ENCODE data around the gene SAT2.

The SAT2 gene

DNA sequence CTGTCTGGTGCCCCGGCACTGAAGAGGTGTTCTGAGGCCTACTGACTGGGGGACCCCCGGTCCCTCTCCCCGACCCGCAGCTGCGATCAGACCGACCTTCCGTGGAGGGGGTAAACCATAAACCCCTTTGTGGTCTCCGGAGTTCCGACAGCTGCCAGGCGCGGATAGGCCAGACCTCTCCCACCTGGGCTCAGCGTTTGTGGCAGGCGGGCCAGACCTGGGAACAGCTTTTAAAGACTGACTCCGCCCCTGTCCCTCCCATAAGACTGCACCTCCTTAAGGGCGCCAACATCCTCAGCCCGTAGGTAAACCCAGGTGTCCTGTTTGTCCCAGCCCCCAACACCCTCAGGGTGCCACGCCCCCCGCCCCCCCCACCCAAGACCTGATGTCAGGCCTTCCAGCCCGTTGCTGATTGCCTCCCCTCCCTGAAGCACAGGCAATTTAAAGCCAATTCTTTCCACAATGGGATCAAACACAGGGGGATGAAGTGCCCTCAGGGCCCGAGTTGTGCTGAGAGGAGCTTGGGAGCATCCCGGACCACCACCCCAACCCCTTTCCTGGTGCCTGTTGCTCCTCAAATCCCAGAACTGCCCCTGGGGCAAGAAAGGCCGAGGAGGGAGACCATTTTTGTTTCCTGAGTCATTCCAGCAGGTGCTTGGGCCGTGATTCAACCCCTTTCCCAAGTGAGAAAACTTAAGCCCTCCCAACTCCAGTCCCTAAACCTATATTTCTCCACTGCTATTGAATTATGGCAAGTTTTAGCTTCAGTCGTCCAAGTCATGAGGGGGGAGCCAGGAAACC lies 37.5 kb downstream of the SAT2 start, which contains the start of gene SOX15:
Gene SOX15, minus strand, starts transcription at position 204 of the 801 bp plus-strand sequence. CDS start 418 bp downstream, outside the sequence.
- DNase-seq = no peak

- DNase-seq = peak; percentile 44 to 51
Observed at GRCh38 chr17:7589204-7589868, 38.3 kb downstream of the SAT2 start.

DNA sequence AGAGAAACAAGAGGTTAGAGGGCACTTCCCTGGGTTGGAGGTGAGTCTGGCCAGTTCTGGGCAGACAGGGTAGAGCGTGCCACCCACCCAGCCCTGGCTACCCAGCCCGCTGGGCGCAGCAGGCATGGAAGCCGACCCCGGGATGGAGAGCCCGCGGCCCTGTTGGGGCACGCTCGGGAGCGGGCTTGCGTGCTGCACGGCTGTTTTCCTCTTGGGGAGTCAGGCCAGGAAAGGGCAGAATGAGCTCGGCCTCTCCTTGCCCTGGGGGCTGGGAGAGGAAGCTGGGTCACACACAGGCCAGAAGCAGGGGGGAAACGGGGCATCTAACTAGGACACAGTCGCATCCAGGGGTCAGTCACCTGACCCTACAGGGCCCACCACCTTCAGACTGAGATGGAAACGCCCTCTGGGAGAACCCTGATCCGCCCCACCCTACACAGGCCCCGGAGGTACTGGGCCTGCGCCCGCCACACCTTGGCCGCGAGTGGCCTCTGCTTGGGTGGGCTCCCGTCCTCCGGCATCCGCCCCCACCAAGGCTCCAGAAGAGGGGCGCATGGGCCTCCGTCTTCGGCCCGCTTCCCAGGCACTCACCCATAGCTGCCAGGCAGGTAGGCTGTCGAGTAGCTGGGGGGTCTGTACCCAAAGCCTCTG lies 38.9 kb downstream of the SAT2 start:
- DNase-seq = no peak

DNA sequence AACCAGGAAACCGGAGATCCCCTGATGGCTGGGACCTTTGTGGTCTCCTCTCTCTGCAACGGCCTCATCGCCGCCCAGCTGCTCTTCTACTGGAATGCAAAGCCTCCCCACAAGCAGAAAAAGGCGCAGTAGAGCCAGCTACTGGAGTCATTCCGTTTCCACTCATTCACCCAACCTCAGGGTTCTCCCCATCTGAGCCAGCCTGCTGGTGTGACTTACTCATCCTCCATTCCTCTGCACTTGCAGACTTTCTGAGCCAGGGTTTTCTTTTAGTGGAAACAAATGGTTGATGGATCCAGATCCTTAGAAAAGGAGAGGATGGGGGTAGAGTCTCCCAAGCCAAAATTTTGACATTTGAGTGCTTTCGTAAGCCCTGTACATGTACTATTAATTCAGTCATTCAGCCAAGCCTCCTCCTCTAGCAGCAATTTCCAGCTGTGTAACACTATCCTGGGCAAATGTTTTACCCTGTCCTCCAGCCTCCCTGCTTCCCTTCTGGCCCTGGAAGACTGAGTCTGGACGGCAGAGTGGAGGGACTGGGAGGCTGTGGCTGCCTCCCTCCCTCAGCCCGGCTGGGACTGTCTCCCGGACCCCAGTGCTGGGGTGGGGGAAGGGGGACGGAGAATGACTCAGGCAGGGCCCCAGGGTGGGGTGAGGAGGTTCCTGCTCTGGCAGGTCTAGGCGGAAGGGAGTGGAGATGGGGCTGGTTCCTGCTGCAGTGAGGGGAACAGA lies 40.0 kb downstream of the SAT2 start:
- peak; percentile 49 to 59 for DNase-seq

DNA sequence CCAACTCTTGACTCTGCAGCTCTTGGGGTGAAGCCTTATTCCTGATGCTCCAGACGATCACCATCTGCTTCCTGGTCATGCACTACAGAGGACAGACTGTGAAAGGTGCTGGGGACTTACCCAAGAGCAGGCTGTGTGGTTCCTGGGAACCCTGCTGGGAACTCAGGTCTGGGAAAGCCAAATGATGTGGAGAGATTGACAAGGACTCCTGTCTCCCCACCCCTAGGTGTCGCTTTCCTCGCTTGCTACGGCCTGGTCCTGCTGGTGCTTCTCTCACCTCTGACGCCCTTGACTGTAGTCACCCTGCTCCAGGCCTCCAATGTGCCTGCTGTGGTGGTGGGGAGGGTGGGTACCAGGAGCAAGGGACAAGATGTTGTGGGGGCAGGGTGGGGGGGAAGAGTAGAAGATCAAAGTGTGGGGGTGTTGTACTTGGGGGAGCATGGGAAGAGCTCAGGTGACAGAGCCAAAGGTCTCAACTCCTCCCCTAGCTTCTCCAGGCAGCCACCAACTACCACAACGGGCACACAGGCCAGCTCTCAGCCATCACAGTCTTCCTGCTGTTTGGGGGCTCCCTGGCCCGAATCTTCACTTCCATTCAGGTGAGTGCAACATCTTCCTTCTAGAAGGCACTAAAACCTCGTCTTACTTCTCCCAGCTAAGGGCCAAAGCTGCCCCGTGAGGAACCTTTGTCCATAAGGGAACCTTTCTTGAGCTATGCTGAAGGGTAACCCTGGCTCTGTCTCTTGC lies 40.8 kb downstream of the SAT2 start:
- peak; percentile 57 for DNase-seq

GRCh38 chr17:7583253-7584109 lies 44.1 kb downstream of the SAT2 start, which contains the start of gene MPDU1:
Gene MPDU1, plus strand, starts transcription at chr17:7583852. Its CDS starts 11 bp downstream, at chr17:7583863.
- peak; percentile 80 to 88 for DNase-seq

DNA sequence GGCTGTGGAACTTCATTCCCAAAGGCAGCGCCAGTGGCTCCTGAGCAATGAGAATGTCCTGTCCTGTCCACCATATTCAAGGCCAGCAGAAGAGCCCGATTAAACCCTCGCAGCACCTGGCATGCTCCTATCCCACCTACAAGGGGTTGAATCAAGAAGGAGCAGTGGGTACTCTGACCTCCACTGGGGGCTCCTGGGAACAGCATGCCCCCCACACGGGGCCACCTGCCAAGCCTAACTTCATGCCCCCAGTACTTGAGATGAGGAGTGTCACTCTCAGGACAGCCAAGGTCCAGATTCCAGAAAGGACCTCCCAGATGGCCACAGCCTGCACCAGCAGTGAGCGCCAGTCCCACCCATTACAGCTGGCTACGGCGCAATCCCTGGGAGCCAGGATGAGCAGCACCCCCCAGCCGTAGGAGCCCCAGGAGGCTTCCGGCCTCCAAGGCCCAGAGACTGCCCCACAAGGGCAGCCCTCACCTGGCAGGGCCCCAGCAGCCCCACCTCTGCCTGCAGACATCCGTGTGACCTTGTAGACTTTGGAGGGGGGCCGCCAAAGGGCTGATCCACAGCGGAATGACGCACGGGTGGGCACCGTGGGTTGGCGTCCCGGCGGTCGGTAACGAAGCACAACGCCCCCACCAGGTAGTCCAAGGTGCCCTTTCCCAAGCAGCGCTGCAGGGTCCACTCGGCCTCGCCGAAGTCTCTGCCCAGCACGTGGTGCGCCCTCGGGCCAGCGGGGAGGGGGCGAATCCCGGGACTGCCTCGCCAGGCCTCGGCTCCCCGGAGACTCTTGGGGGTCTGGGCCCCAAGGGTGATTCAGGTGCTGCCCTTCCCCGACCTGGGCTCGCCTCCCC lies 45.0 kb downstream of the SAT2 start:
- no peak for DNase-seq

DNA sequence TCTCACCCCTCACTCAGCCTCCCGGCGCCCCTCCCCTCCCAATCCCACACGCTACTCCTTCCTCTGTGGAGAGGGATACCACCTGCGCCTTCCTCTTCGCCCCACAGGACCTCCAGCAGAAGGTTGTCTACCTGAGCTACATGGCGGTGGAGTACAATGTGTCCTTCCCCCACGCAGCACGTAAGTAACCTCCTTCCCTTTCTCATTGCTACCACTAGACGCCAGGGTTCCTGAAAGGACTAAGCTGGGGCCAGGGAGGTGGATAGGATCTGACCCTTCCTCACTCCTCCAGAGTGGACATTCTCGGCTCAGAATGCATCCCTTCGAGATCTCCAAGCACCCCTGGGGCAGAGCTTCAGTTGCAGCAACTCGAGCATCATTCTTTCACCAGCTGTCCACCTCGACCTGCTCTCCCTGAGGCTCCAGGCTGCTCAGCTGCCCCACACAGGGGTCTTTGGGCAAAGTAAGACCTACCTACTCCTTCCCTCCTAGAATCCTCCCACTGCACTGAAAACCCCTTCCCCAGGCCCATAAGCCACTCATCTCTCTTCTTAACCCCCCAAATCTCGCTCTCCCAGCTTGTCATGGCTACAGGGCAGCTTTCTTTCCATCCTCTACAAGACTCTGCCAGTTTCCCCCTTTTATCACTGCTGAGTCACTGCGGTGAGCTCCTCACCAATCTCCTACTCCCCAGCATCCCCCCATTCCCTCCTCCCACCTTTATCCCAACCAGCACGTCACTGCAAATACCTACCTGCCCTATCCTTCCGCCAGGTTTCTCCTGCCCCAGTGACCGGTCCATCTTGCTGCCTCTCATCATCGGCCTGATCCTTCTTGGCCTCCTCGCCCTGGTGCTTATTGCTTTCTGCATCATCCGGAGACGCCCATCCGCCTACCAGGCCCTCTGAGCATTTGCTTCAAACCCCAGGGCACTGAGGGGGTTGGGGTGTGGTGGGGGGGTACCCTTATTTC lies 46.7 kb downstream of the SAT2 start:
- no peak for DNase-seq

- no peak for DNase-seq
Observed at GRCh38 chr17:7579834-7580603, 47.6 kb downstream of the SAT2 start.

GRCh38 chr17:7579001-7579833 lies 48.4 kb downstream of the SAT2 start, which contains the start of gene CD68:
Gene CD68, plus strand, starts transcription at chr17:7579638. Its CDS starts 40 bp downstream, at chr17:7579678.
- DNase-seq = peak; percentile 78 to 85

DNA sequence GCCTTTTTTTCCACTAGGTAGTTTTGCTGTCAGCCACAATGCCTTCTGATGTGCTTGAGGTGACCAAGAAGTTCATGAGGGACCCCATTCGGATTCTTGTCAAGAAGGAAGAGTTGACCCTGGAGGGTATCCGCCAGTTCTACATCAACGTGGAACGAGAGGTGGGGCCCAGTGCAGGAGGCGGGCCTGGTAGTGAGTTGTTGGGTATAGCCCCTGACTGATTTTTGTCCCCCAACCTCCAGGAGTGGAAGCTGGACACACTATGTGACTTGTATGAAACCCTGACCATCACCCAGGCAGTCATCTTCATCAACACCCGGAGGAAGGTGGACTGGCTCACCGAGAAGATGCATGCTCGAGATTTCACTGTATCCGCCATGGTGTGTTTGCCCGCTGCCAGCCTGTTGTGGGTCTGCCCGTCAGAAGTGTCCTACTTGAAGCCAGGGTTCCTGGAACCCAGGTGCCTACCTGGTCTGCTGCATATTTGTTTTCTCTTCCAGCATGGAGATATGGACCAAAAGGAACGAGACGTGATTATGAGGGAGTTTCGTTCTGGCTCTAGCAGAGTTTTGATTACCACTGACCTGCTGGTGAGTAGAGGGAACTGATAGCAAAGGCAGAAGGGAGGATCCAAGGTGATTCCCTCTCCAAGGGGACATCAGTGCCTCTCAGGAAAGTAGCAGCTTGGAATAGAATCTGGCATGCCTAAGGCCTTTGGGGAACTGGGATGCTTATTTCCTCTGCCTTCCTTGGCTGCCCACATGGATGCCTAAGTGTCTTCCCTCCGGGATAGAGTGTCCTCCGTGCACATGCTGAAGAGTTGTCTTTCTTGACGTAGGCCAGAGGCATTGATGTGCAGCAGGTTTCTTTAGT lies 50.1 kb downstream of the SAT2 start:
- no peak for DNase-seq

- no peak for DNase-seq
Observed at GRCh38 chr17:7576432-7576937, 51.1 kb downstream of the SAT2 start.
